Nephron progenitor cell (in vitro differentiated cells): ENCODE measurements around the gene ADGRL3.

Source experiments
- DNase-seq: peaks from one replicate; pipeline ENCODE4 v3.0.0; 2021
- H3K27ac Mint-ChIP-seq: 2 replicates; pipeline ENCODE4 v1.8.0; 2021; ENCODE audit warnings: mild to moderate bottlenecking, moderate library complexity, mixed read lengths
- H3K27me3 Mint-ChIP-seq: 2 replicates; pipeline ENCODE4 v1.8.0; 2021; ENCODE audit warnings: mild to moderate bottlenecking, low read depth, mixed read lengths; ENCODE audit not compliant: poor library complexity
- H3K36me3 Mint-ChIP-seq: 2 replicates; pipeline ENCODE4 v1.8.0; 2021; ENCODE audit warnings: low read depth, mixed read lengths
- H3K4me1 Mint-ChIP-seq: 2 replicates; pipeline ENCODE4 v1.8.0; 2021; ENCODE audit warnings: mixed read lengths
- H3K4me3 Mint-ChIP-seq: 2 replicates; pipeline ENCODE4 v1.8.0; 2021; ENCODE audit warnings: mild to moderate bottlenecking, moderate library complexity, mixed read lengths
- H3K9me3 Mint-ChIP-seq: 2 replicates; pipeline ENCODE4 v1.8.0; 2021; ENCODE audit warnings: mild to moderate bottlenecking, moderate library complexity, mixed read lengths
- CTCF ChIP-seq: fragments of 200-600 bp; sonication (generic); IDR thresholded peaks from 2 replicates; pipeline ENCODE4 v1.5.0; 2021; ENCODE audit warnings: antibody characterized with exemption

ADGRL3 gene

GRCh38 chr4:61675464-61675863 is 475.3 kb downstream of the ADGRL3 start:
- DNase-seq: no peak
- Mint-ChIP-seq H3K9me3 (no peaks in the 10 kb centered on the region), H3K4me1 (no peaks in the 10 kb centered on the region), H3K36me3 (no peaks in the 10 kb centered on the region), H3K4me3 (no peak overlapping the region), H3K27me3 (no peaks in the 10 kb centered on the region), H3K27ac (no peak overlapping the region)
- TF ChIP-seq CTCF: no peak

GRCh38 chr4:61678297-61678696 is 478.2 kb downstream of the ADGRL3 start:
- no peaks in the 10 kb centered on the region for H3K36me3 Mint-ChIP-seq
- no peaks in the 10 kb centered on the region for H3K27me3 Mint-ChIP-seq
- H3K4me3 Mint-ChIP-seq: no peak overlapping the region
- H3K4me1 Mint-ChIP-seq: peaks cover 7% of the 10 kb centered on the region
- DNase-seq: no peak
- H3K27ac Mint-ChIP-seq: no peak overlapping the region
- TF ChIP-seq CTCF: no peak
- no peaks in the 10 kb centered on the region for H3K9me3 Mint-ChIP-seq

- Mint-ChIP-seq H3K9me3 (no peaks in the 10 kb centered on the region), H3K4me1 (no peaks in the 10 kb centered on the region), H3K4me3 (no peak overlapping the region), H3K27me3 (peaks cover 3% of the 10 kb centered on the region), H3K36me3 (no peaks in the 10 kb centered on the region), H3K27ac (no peak overlapping the region)
- TF ChIP-seq CTCF: no peak
- DNase-seq: no peak
Observed at GRCh38 chr4:61693520-61693919, 493.4 kb downstream of the ADGRL3 start.

- H3K4me3 Mint-ChIP-seq: no peak overlapping the region
- H3K27me3 Mint-ChIP-seq: no peaks in the 10 kb centered on the region
Observed at GRCh38 chr4:61714387-61714911, 514.3 kb downstream of the ADGRL3 start.

GRCh38 chr4:61716426-61716825 is 516.3 kb downstream of the ADGRL3 start:
- no peaks in the 10 kb centered on the region for H3K9me3 Mint-ChIP-seq
- no peak for DNase-seq
- no peaks in the 10 kb centered on the region for H3K27me3 Mint-ChIP-seq
- H3K27ac Mint-ChIP-seq: no peak overlapping the region
- TF ChIP-seq CTCF: no peak
- peaks cover 7% of the 10 kb centered on the region for H3K4me1 Mint-ChIP-seq
- H3K4me3 Mint-ChIP-seq: no peak overlapping the region
- H3K36me3 Mint-ChIP-seq: no peaks in the 10 kb centered on the region

More at GRCh38 chr4:61714387-61714911, 514.3 kb downstream of the ADGRL3 start:
- Mint-ChIP-seq H3K9me3 (no peaks in the 10 kb centered on the region), H3K4me1 (peaks cover 7% of the 10 kb centered on the region), H3K27ac (no peak overlapping the region), H3K36me3 (no peaks in the 10 kb centered on the region)
- no peak for DNase-seq
- no peak for TF ChIP-seq CTCF

GRCh38 chr4:61723492-61723891 is 523.4 kb downstream of the ADGRL3 start:
- H3K4me3 Mint-ChIP-seq: no peak overlapping the region
- no peak for DNase-seq
- H3K27me3 Mint-ChIP-seq: no peaks in the 10 kb centered on the region
- no peaks in the 10 kb centered on the region for H3K9me3 Mint-ChIP-seq
- H3K36me3 Mint-ChIP-seq: no peaks in the 10 kb centered on the region
- no peak overlapping the region for H3K27ac Mint-ChIP-seq
- peaks cover 11% of the 10 kb centered on the region for H3K4me1 Mint-ChIP-seq
- no peak for TF ChIP-seq CTCF
